OCI-LY7 (cell line): ENCODE results near the gene HES4. TPM values are rescaled to one million over a fixed set of nuclear protein-coding genes. Genes with fewer than 3 reads are reported as not detected.

ENCODE experiments used
- BruUV-seq: library from RNA; stranded (reverse); fragments of 400-500 nt; replicated peaks from 2 replicates; lab custom pipeline; 2021; lab: Mats Ljungman, UMichigan
- CTCF ChIA-PET: fragments of 300-600 bp; sonication (Branson Sonifier 250); formaldehyde crosslinking; loops from one replicate; lab custom pipeline; 2022; ENCODE audit warnings: antibody characterized with exemption; ENCODE audit not compliant: unreplicated experiment; lab: Charles Lee
- POLR2A ChIA-PET: fragments of 300-600 bp; sonication (Branson Sonifier 250); formaldehyde crosslinking; loops from one replicate; lab custom pipeline; 2022; ENCODE audit warnings: antibody characterized with exemption; lab: Charles Lee
- DNase-seq: peaks from one replicate; pipeline ENCODE4 v3.0.0-alpha.2; 2015; ENCODE audit warnings: low spot score
- H2AFZ ChIP-seq: fragments of 200-600 bp; sonication (generic), shearing (Covaris generic); 2 replicates; pipeline ENCODE4 v1.6.1; 2014; ENCODE audit warnings: mild to moderate bottlenecking, antibody characterized with exemption, low read length, moderate library complexity
- H3K27ac ChIP-seq: fragments of 200-600 bp; sonication (generic); 2 replicates; pipeline ENCODE4 v1.5.1; 2014; ENCODE audit warnings: mixed run types, low read depth, mild to moderate bottlenecking, moderate library complexity, low read length, inconsistent platforms; ENCODE audit not compliant: poor library complexity, severe bottlenecking
- H3K36me3 ChIP-seq: fragments of 200-600 bp; sonication (generic); 2 replicates; pipeline ENCODE4 v1.6.1; 2014; ENCODE audit warnings: mild to moderate bottlenecking, antibody characterized with exemption, low read length, moderate library complexity, mixed read lengths; ENCODE audit not compliant: insufficient read depth
- H3K4me1 ChIP-seq: fragments of 200-600 bp; sonication (generic); 2 replicates; pipeline ENCODE4 v1.5.1; 2014; ENCODE audit warnings: mild to moderate bottlenecking, low read length; ENCODE audit not compliant: insufficient read depth, poor library complexity, severe bottlenecking
- H3K4me2 ChIP-seq: fragments of 200-600 bp; sonication (generic); 2 replicates; pipeline ENCODE4 v1.6.1; 2014; ENCODE audit warnings: mild to moderate bottlenecking, low read length
- H3K4me3 ChIP-seq: fragments of 200-600 bp; sonication (generic); 2 replicates; pipeline ENCODE4 v1.5.1; 2014; ENCODE audit warnings: mild to moderate bottlenecking, low read depth, low read length; ENCODE audit not compliant: poor library complexity, severe bottlenecking
- H3K79me2 ChIP-seq: fragments of 200-600 bp; sonication (generic); 2 replicates; pipeline ENCODE4 v1.6.1; 2016; ENCODE audit warnings: low read depth, mild to moderate bottlenecking, low read length, moderate library complexity, mixed read lengths; ENCODE audit not compliant: insufficient read depth
- H3K9me2 ChIP-seq: fragments of 200-600 bp; sonication (generic); 2 replicates; pipeline ENCODE4 v1.6.1; 2016; ENCODE audit warnings: mild to moderate bottlenecking, low read length, mixed read lengths; ENCODE audit not compliant: insufficient read depth
- H3K9me3 ChIP-seq: fragments of 200-600 bp; sonication (generic); 2 replicates; pipeline ENCODE4 v1.6.1; 2014; ENCODE audit warnings: mild to moderate bottlenecking, mixed run types, low read length, mixed read lengths
- H4K20me1 ChIP-seq: fragments of 200-600 bp; sonication (generic); 2 replicates; pipeline ENCODE4 v1.6.1; 2014; ENCODE audit warnings: mild to moderate bottlenecking, antibody characterized with exemption, low read length, moderate library complexity, mixed read lengths; ENCODE audit not compliant: insufficient read depth
- CTCF ChIP-seq: fragments of 200-600 bp; sonication (generic); conservative IDR thresholded peaks from 2 replicates; pipeline ENCODE4 v1.5.1; 2014; ENCODE audit warnings: mild to moderate bottlenecking, antibody characterized with exemption, low read length, moderate library complexity, mixed read lengths
- EZH2phosphoT487 ChIP-seq: fragments of 200-600 bp; sonication (generic); IDR thresholded peaks from 2 replicates; pipeline ENCODE4 v1.6.1; 2018; ENCODE audit warnings: low read depth, borderline replicate concordance, mild to moderate bottlenecking, mixed run types, antibody characterized with exemption, low read length, moderate library complexity, mixed read lengths
- intact Hi-C: fragments of 100-400 bp; cut with micrococcal nuclease; formaldehyde crosslinking; loops from one replicate; pipeline ENCODE4 v1.10.0; 2022; ENCODE audit not compliant: unreplicated experiment
- total RNA-seq, 2 experiments: library from RNA; depleted of rRNA in 1 of 2; stranded (reverse); fragments of >200 nt in 1 of 2; shearing (Covaris generic) in 1 of 2; gene quantifications; 2 replicates each; pipeline ENCODE4 v1.2.3, GENCODE V29; 2014 to 2022

HES4 gene
- total RNA-seq, 2 experiments from 2014 or later: not detected

GRCh38 chr1:1022302-1023009 is 22.6 kb upstream of the HES4 start:
- Histone ChIP-seq H3K9me3 (no peaks in the 10 kb centered on the region), H3K27ac (no peak overlapping the region), H4K20me1 (no peaks in the 10 kb centered on the region), H3K79me2 (no peaks in the 10 kb centered on the region), H2AFZ (no peak overlapping the region), H3K9me2 (no peaks in the 10 kb centered on the region), H3K4me3 (no peak overlapping the region), H3K4me1 (peaks cover 6% of the 10 kb centered on the region), H3K36me3 (no peaks in the 10 kb centered on the region), H3K4me2 (no peak overlapping the region)
- POLR2A ChIA-PET: no interaction called here
- CTCF ChIA-PET: interaction anchor here (0.6 kb wide), 1 partner anchor 89 kb away, joined by 3 read pairs; no protein-coding TSS in a partner anchor
- TF ChIP-seq EZH2phosphoT487: no peak
- TF ChIP-seq CTCF: no peak
- intact Hi-C loops: no loop called here
- DNase-seq: no peak
- no TSS peak for BruUV-seq

GRCh38 chr1:1021920-1022259 is 22.0 kb upstream of the HES4 start:
- BruUV-seq: no TSS peak
- Histone ChIP-seq H3K36me3 (no peaks in the 10 kb centered on the region), H3K27ac (no peak overlapping the region), H3K9me2 (no peaks in the 10 kb centered on the region), H2AFZ (no peak overlapping the region), H3K4me3 (no peak overlapping the region), H3K4me1 (peaks cover 6% of the 10 kb centered on the region), H3K9me3 (no peaks in the 10 kb centered on the region), H3K4me2 (no peak overlapping the region), H4K20me1 (no peaks in the 10 kb centered on the region), H3K79me2 (no peaks in the 10 kb centered on the region)
- TF ChIP-seq EZH2phosphoT487: no peak
- TF ChIP-seq CTCF: no peak
- ChIA-PET CTCF (interaction anchor here (0.6 kb wide), 1 partner anchor 88 kb away, joined by 3 read pairs; no protein-coding TSS in a partner anchor), POLR2A (no interaction called here)
- no peak for DNase-seq
- intact Hi-C loops: no loop called here
